Tibial artery (tissue), 4 donors: Measurements from ENCODE around the gene MTMR8.
"Not testable (repeated sequence)": the region's sequence is repeated elsewhere in the genome, so short reads cannot be mapped to it uniquely, and the experiment has no call there.

Source experiments
- DNase-seq, 2 donors: peaks; one replicate each; pipeline ENCODE4 v3.0.0-alpha.2; 2019
- H3K27ac ChIP-seq, 2 donors: fragments of 200-600 bp; sonication (generic) in 1 of 2; 1 replicate in 1 of 2; 2 replicates in 1 of 2; pipeline ENCODE4 v1.5.1; 2018 to 2019; ENCODE audit warnings: mild to moderate bottlenecking in 1 of 2
- H3K27me3 ChIP-seq, 2 donors: fragments of 200-600 bp; sonication (generic) in 1 of 2; one replicate each; pipeline versions ENCODE4 v1.5.1 to v1.6.0; 2016 to 2019
- H3K36me3 ChIP-seq, 3 donors: fragments of 200-600 bp; sonication (generic) in 2 of 3; one replicate each; pipeline ENCODE4 v1.5.1; 2016 to 2019; ENCODE audit warnings: mild to moderate bottlenecking in 2 of 3
- H3K4me1 ChIP-seq, 4 donors: fragments of 200-600 bp; sonication (generic) in 2 of 4; 1 replicate in 3 of 4; 2 replicates in 1 of 4; pipeline ENCODE4 v1.5.1; 2016 to 2019
- H3K4me3 ChIP-seq, 2 donors: fragments of 200-600 bp; sonication (generic) in 1 of 2; 1 replicate in 1 of 2; 2 replicates in 1 of 2; pipeline ENCODE4 v1.5.1; 2018 to 2019; ENCODE audit warnings: mild to moderate bottlenecking in 2 of 2
- H3K9me3 ChIP-seq, 3 donors: fragments of 200-600 bp; sonication (generic) in 1 of 3; one replicate each; pipeline ENCODE4 v1.5.1; 2016 to 2019
- CTCF ChIP-seq, 2 experiments: fragments of 200-600 bp in 1 of 2; fragments of 450-650 bp in 1 of 2; IDR thresholded peaks; one replicate each; pipeline ENCODE4 v1.5.1; 2017 to 2019; ENCODE audit warnings: antibody characterized with exemption in 2 of 2, mild to moderate bottlenecking in 1 of 2, moderate library complexity in 1 of 2
- intact Hi-C: fragments of 100-400 bp; cut with DNase I; formaldehyde crosslinking; loops from one replicate; pipeline ENCODE4 v1.15.0; 2023; ENCODE audit warnings: low total_unique reads

MTMR8 gene

GRCh38 chrX:64427787-64428186, 32.5 kb upstream of the MTMR8 start:
- H3K27me3 ChIP-seq: no peaks in the 10 kb centered on the region
- no peak for DNase-seq
- TF ChIP-seq CTCF (IDR thresholded peaks at IDR 0.05): no peak
- H3K4me3 ChIP-seq: no peak overlapping the region
- no peaks in the 10 kb centered on the region for H3K4me1 ChIP-seq
- H3K36me3 ChIP-seq: no peaks in the 10 kb centered on the region
- no peak overlapping the region for H3K27ac ChIP-seq
- no peaks in the 10 kb centered on the region for H3K9me3 ChIP-seq
- intact Hi-C loops: no loop called here

GRCh38 chrX:64427281-64427680, 32.0 kb upstream of the MTMR8 start:
- Histone ChIP-seq H3K36me3 (no peaks in the 10 kb centered on the region), H3K27ac (no peak overlapping the region), H3K9me3 (no peaks in the 10 kb centered on the region), H3K27me3 (no peaks in the 10 kb centered on the region), H3K4me1 (no peaks in the 10 kb centered on the region), H3K4me3 (no peak overlapping the region)
- DNase-seq: no peak
- no peak for TF ChIP-seq CTCF (IDR thresholded peaks at IDR 0.05)
- intact Hi-C loops: no loop called here

GRCh38 chrX:64409730-64410129, 14.5 kb upstream of the MTMR8 start:
- H3K4me3 ChIP-seq, intact Hi-C loops, H3K27me3 ChIP-seq, H3K4me1 ChIP-seq, DNase-seq, H3K9me3 ChIP-seq, H3K36me3 ChIP-seq, H3K27ac ChIP-seq: not testable (repeated sequence)

GRCh38 chrX:64398088-64398487, 2.8 kb upstream of the MTMR8 start:
- Histone ChIP-seq H3K9me3 (no peaks in the 10 kb centered on the region), H3K4me1 (peaks cover 0 to 3% (median 0%) of the 10 kb centered on the region in 4 donors), H3K36me3 (no peaks in the 10 kb centered on the region), H3K4me3 (no peak overlapping the region), H3K27me3 (no peaks in the 10 kb centered on the region), H3K27ac (no peak overlapping the region)
- DNase-seq: no peak
- intact Hi-C loops: loop anchor here (10.0 kb wide), 1 partner anchor 193 kb away; the partner anchor contains the start of gene AMER1
- no peak for TF ChIP-seq CTCF (IDR thresholded peaks at IDR 0.05)

- DNase-seq: no peak
- no peak for TF ChIP-seq CTCF (IDR thresholded peaks at IDR 0.05)
- intact Hi-C loops: loop anchor here (10.0 kb wide), 1 partner anchor 191 kb away; the partner anchor contains the start of gene AMER1
- H3K4me1 ChIP-seq: peaks cover 0 to 13% (median 0%) of the 10 kb centered on the region in 4 donors
- H3K27ac ChIP-seq: peak overlapping the region; percentile 60 to 79
- H3K4me3 ChIP-seq: peak overlapping the region; percentile 71 to 74
- no peaks in the 10 kb centered on the region for H3K36me3 ChIP-seq
- H3K9me3 ChIP-seq: no peaks in the 10 kb centered on the region
- H3K27me3 ChIP-seq: no peaks in the 10 kb centered on the region
Observed at GRCh38 chrX:64395568-64395929, 297 bp upstream of the MTMR8 start.

GRCh38 chrX:64394059-64394873, 986 bp downstream of the MTMR8 start:
- Histone ChIP-seq H3K9me3 (no peaks in the 10 kb centered on the region), H3K4me3 (peak overlapping the region; percentile 71 to 74), H3K4me1 (peaks cover 0 to 13% (median 0%) of the 10 kb centered on the region in 4 donors), H3K36me3 (no peaks in the 10 kb centered on the region), H3K27ac (peak overlapping the region; percentile 60 to 79), H3K27me3 (no peaks in the 10 kb centered on the region)
- intact Hi-C loops: loop anchor here (10.0 kb wide), 1 partner anchor 189 kb away; the partner anchor contains the start of gene AMER1
- no peak for TF ChIP-seq CTCF (IDR thresholded peaks at IDR 0.05)
- DNase-seq: no peak
